Left lung (tissue), 10 donors: ENCODE measurements around the gene NEFH. TPM values are rescaled to one million over a fixed set of nuclear protein-coding genes. Genes with fewer than 3 reads are reported as not detected.

Experiments
- ATAC-seq: fragments of 200-7000 bp; cut with Tn5 transposase; one replicate; pipeline ENCODE4 v1.9.1; 2020; ENCODE audit warnings: moderate library complexity
- DNase-seq, 4 donors: peaks; one replicate each; pipeline ENCODE4 v3.0.0-alpha.2; 2013 to 2020
- H3K27ac ChIP-seq, 2 donors: fragments of 200-600 bp; sonication (generic) in 1 of 2; one replicate each; pipeline versions ENCODE4 v1.5.0 to v1.8.0; 2020 to 2021
- H3K27me3 ChIP-seq, 2 donors: fragments of 200-600 bp; sonication (generic) in 1 of 2; one replicate each; pipeline versions ENCODE4 v1.5.0 to v1.8.0; 2020 to 2021
- H3K36me3 ChIP-seq, 2 donors: fragments of 200-600 bp; sonication (generic) in 1 of 2; one replicate each; pipeline versions ENCODE4 v1.5.0 to v1.8.0; 2020 to 2021
- H3K4me1 ChIP-seq, 2 donors: fragments of 200-600 bp; one replicate each; pipeline ENCODE4 v1.8.0; 2021
- H3K4me3 ChIP-seq, 2 donors: fragments of 200-600 bp; sonication (generic) in 1 of 2; one replicate each; pipeline versions ENCODE4 v1.5.0 to v1.8.0; 2020 to 2021; ENCODE audit warnings: mild to moderate bottlenecking in 1 of 2
- H3K9me3 ChIP-seq, 2 donors: fragments of 200-600 bp; sonication (generic) in 1 of 2; one replicate each; pipeline versions ENCODE4 v1.5.0 to v1.8.0; 2020 to 2021
- intact Hi-C, 2 donors: fragments of 100-400 bp; cut with DNase I; formaldehyde crosslinking; loops; one replicate each; pipeline versions ENCODE4 v1.11.2 to v1.14.2; 2022
- polyA plus RNA-seq, 6 donors: library from polyadenylated mRNA; unstranded; fragments of 120-200 nt; gene quantifications; one replicate each; pipeline ENCODE4 v1.2.1, GENCODE V29; 2013; ENCODE audit not compliant: insufficient read length in 6 of 6
- total RNA-seq, 2 donors: library from RNA; stranded (reverse); fragmentation: NEBNext Ultra II Directional; extraction: Animal tissue kit (Norgen Biotek cat#: 25700); gene quantifications; one replicate each; pipeline ENCODE4 v1.2.1, GENCODE V29; 2021
- TF ChIP-seq, protein P1 (sequence below), 2 donors: fragments of 200-600 bp; sonication (generic) in 1 of 2; IDR thresholded peaks; one replicate each; pipeline versions ENCODE4 v1.5.0 to v1.8.0; 2021; ENCODE audit warnings: antibody characterized with exemption in 2 of 2
- donor health status: DM: no; HTN: yes; CAD: no.
- donor health status: DM: no; HTN: no; CAD: no.

The NEFH gene
- total and polyA plus RNA-seq, 8 donors, result 0.55 to 5.8 (median 4.6) TPM

DNA sequence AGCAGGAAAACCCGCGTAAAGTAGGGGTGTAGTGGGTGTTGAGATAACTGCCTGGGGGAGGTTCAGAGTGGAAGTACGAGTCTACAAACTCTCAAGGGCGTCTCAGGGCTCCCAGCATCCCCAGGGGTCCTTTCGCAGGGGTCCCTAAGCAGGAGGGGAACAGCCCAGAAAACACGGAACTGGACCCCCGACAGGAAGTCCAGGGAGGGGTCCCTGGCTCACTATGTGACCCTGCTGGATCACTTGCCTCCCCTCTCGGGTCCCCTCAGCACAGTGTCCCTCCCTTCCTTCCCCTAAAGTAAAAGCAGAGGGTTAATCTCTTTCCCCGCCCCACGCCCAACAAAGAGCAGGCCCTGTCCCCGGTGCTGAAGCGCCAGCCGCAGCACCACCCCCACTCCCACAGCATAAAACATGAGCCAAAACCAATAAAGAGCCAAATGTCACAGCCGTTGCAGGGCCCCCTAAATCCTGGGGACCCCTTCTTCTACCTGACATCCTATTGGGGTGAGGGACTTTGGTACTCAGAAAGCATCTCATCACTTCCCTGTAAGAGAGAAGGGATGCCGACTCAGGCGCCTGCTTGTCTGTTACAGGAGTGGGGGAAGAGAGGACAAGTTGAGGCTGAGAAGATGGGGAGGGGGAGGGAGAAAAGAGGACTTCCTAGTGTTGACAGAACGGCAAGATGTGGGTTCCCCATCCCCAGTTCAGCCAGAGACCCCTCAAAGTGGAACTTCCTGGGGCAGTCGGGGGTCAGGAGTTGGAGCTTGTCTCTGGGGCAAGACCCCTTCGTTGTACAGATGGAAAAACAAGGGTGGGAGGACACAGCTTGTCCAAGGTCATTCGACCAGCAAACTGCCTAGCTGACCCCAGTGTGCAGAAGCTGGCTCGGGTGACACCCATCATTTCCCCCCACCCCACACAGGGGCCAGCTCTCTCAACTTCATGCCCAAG lies 1.4 kb upstream of the NEFH start:
- ATAC-seq (peak; percentile 60), DNase-seq (peak in 1 of 4 donors; percentile 36)
- Histone ChIP-seq H3K9me3 (no peaks in the 10 kb centered on the region), H3K36me3 (no peaks in the 10 kb centered on the region), H3K27me3 (peaks cover 41 to 71% of the 10 kb centered on the region in 2 donors), H3K4me1 (peaks cover 0 to 19% of the 10 kb centered on the region in 2 donors), H3K4me3 (no peak overlapping the region), H3K27ac (no peak overlapping the region)
- intact Hi-C loops, result no loop called here
- TF ChIP-seq, protein P1, sequence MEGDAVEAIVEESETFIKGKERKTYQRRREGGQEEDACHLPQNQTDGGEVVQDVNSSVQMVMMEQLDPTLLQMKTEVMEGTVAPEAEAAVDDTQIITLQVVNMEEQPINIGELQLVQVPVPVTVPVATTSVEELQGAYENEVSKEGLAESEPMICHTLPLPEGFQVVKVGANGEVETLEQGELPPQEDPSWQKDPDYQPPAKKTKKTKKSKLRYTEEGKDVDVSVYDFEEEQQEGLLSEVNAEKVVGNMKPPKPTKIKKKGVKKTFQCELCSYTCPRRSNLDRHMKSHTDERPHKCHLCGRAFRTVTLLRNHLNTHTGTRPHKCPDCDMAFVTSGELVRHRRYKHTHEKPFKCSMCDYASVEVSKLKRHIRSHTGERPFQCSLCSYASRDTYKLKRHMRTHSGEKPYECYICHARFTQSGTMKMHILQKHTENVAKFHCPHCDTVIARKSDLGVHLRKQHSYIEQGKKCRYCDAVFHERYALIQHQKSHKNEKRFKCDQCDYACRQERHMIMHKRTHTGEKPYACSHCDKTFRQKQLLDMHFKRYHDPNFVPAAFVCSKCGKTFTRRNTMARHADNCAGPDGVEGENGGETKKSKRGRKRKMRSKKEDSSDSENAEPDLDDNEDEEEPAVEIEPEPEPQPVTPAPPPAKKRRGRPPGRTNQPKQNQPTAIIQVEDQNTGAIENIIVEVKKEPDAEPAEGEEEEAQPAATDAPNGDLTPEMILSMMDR (IDR thresholded peaks at IDR 0.05), result no peak

DNA sequence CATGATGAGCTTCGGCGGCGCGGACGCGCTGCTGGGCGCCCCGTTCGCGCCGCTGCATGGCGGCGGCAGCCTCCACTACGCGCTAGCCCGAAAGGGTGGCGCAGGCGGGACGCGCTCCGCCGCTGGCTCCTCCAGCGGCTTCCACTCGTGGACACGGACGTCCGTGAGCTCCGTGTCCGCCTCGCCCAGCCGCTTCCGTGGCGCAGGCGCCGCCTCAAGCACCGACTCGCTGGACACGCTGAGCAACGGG lies 169 bp downstream of the NEFH start:
- peaks cover 41 to 71% of the 10 kb centered on the region in 2 donors for H3K27me3 ChIP-seq
- H3K36me3 ChIP-seq, result no peaks in the 10 kb centered on the region
- TF ChIP-seq, protein P1 (IDR thresholded peaks at IDR 0.05), result no peak
- peak overlapping the region in 1 of 2 donors; percentile 23 for H3K4me3 ChIP-seq
- peaks cover 0 to 19% of the 10 kb centered on the region in 2 donors for H3K4me1 ChIP-seq
- ATAC-seq (no peak), DNase-seq (no peak)
- H3K27ac ChIP-seq, result no peak overlapping the region
- intact Hi-C loops, result no loop called here
- no peaks in the 10 kb centered on the region for H3K9me3 ChIP-seq

DNA sequence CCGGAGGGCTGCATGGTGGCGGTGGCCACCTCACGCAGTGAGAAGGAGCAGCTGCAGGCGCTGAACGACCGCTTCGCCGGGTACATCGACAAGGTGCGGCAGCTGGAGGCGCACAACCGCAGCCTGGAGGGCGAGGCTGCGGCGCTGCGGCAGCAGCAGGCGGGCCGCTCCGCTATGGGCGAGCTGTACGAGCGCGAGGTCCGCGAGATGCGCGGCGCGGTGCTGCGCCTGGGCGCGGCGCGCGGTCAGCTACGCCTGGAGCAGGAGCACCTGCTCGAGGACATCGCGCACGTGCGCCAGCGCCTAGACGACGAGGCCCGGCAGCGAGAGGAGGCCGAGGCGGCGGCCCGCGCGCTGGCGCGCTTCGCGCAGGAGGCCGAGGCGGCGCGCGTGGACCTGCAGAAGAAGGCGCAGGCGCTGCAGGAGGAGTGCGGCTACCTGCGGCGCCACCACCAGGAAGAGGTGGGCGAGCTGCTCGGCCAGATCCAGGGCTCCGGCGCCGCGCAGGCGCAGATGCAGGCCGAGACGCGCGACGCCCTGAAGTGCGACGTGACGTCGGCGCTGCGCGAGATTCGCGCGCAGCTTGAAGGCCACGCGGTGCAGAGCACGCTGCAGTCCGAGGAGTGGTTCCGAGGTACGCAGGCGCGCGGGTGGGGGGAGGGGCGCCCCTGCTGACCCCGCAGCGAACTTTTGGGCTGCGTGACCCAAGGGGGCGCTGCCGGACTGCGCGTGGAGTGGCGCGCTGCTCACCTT lies 670 bp downstream of the NEFH start:
- peak in 1 of 4 donors; percentile 81 for DNase-seq
- peak overlapping the region in 1 of 2 donors; percentile 23 for H3K4me3 ChIP-seq
- ATAC-seq, result peak; percentile 59

DNA sequence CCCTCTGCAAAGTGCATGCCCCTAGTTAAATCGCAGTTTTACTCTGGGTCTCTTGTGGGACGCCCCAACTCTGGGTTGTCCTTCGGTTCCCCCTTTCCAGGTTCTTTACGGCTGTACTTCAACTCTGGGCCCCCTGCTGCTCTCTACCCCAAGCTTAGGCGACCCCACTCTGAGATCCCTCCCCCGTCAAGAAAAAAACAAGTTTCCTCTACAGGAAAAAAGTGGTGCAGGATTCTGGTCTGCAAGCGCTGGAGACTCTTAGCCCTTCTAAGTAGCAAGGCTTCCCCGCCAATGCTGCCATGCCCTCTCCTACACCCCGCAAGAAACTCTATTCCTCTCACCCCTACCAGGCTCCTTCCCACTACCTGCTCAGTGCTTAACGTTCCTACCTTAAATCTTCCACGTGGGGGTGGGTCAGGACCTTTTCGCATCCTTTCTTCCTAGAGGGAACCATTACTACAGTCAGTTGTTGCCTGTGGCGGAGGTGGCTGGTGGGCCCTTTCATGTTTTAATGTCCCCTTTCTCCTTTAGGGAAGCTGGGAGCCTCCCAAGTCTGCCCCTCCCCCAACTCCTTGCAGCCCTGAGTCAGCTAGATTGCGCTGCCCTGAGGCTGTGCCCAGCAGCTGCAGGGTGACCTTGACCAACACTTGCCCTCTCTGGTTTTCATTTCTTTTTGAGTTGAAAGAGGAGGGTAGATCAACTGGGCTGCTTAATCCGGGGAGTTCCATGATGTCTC lies 1.4 kb downstream of the NEFH start:
- intact Hi-C loops, result no loop called here
- Histone ChIP-seq H3K4me1 (peaks cover 0 to 19% of the 10 kb centered on the region in 2 donors), H3K27ac (no peak overlapping the region), H3K27me3 (peaks cover 41 to 65% of the 10 kb centered on the region in 2 donors), H3K4me3 (peak overlapping the region in 1 of 2 donors; percentile 23), H3K9me3 (no peaks in the 10 kb centered on the region), H3K36me3 (no peaks in the 10 kb centered on the region)
- TF ChIP-seq, protein P1 (IDR thresholded peaks at IDR 0.05), result no peak
- no peak for DNase-seq
- peak; percentile 37 for ATAC-seq

More for the DNA sequence above, 670 bp downstream of the NEFH start:
- intact Hi-C loops, result no loop called here
- Histone ChIP-seq H3K9me3 (no peaks in the 10 kb centered on the region), H3K4me1 (peaks cover 0 to 19% of the 10 kb centered on the region in 2 donors), H3K27me3 (peaks cover 41 to 68% of the 10 kb centered on the region in 2 donors), H3K36me3 (no peaks in the 10 kb centered on the region), H3K27ac (no peak overlapping the region)
- TF ChIP-seq, protein P1 (IDR thresholded peaks at IDR 0.05), result no peak
